Stromal cell of bone marrow (primary cell): Measurements from ENCODE around the gene C19orf33.

ENCODE experiments used
- DNase-seq: peaks from one replicate; pipeline ENCODE4 v3.0.0-alpha.2; 2012; ENCODE audit warnings: low read depth

The C19orf33 gene

DNA sequence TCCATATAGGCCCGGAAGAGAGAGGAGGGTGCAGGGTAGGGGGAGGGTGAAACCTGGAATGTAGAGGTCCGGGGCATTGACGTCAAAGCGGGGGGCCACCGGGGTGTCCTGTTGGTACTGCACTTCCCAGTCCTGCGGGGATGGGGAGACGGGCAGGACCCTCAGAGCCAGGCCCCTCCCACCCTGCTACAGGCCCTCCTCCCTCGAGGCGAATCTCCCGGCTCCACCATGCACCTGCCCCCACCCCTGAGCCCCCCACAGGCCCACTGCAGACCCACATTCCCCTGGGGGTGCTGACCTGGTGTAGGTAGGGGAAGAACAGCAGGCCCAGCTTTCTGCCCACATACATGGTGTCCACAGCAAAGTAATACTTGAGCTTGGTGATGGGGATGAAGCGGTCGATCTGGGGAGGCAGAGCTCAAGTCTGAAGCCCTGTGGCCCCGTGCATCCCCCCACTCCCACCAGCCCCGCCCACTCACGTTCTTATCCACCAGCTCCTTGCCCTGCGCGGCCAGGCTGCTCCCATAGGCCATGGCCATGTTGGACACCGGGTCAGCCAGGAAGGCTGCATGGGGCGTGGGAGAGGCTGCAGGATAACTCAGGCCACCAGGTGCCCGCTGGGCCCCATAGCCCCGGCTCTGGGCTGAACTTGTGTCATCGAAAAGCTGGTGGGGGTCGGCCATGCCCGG, 5.0 kb downstream of the C19orf33 start:
- DNase-seq: no peak

DNA sequence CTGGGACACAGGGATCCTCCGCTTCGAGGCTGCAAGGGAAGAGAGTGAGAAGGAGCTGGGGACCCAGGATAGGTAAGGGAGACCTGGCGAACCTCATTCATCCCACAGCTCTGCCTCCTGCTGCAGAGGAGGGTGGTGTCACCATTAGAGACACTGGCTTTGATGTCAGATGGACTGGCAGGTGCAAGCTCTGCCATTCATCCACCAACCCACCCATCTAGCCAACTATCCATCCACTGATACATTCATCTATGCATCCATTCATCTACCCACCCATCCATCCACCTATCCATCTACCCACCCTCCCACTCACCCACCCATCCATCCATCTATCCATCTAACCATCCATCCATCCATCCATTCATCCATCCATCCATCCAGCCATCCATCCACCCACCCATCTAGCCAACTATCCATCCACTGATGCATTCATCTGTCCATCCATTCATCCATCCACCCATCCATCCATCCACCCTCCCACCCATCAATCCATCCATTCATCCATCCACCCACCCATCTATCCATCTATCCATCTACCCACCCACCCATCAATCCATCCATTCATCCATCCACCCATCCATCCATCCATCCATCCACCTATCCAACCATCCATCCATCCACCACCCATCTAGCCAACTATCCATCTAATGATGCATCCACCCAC, 5.7 kb downstream of the C19orf33 start:
- no peak for DNase-seq

DNA sequence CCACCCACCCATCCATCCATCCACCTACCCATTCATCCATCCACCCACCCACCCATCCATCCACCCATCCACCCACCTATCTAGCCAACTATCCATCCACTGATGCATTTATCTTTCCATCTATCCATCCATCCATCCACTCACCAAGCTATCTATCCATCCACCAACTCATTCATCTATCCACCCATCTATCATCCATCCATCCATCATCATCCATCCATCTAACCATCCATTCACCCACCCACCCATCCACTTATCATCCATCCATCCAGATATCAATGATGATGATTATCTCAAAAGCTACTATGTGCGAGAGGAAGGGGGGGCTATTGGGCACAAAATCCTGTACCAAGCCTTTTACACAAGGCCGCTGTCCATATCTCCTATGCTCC, 6.2 kb downstream of the C19orf33 start:
- no peak for DNase-seq

DNA sequence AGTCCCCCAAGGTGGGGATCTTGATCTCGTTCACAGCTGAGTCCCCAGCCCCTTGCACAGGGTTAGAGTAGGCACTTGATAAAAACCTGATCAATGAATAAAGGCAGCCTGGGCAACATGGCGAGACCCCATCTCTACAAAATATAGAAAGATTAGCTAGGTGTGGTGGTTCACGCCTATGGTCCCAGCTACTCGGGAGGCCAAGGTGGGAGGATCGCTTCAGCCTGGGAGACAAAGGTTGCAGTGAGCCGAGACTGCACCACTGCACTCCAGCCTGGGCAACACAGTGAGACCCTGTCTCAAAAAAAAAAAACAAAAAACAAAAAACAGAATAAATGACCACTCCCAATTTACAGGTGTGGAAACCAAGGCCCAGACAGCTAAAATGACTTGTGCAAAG, 6.9 kb downstream of the C19orf33 start:
- no peak for DNase-seq

DNA sequence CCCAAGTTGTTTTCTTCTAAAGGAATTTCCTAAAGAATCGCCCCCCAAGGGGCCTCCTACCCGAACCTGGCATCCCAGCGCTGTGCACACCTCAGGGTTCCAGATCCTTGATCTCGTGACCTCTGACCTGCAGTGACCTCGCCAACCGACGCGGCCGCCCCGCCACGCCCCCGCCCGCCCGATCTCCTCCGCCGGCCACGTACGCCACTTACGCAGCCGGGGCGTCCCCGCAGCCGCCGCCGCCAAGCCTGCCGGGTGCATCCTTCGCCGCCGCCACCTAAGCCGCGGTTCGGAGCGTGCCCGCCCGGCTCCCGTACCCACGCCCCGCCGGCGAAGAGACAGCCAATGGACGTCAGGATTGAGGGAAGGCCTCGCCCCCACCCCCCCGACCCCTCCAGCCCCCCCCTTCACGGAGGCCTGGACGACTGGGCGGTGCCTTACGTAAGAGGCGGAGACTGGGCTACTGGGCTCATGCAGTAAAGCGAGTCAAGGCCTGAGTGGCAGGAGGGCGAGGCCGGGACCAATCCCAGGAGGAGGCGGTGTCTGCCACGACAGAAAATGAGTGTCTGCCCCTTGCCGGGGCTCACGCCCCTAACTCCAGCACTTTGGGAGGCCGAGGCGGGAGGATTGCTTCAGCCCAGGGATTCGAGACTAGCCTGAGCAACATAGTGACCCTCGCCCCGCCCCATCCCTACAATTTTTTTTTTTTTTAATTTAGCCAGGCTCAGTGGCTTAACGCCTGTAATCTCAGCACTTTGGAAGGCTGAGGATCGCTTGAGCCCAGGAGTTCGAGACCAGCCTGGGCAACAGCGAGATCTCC, 11.8 kb downstream of the C19orf33 start, which contains the start of gene YIF1B:
YIF1B (minus strand) TSS at position 291 of the 820 bp plus-strand sequence; CDS start at position 261, 30 bp downstream.
- peak; percentile 93 for DNase-seq

DNA sequence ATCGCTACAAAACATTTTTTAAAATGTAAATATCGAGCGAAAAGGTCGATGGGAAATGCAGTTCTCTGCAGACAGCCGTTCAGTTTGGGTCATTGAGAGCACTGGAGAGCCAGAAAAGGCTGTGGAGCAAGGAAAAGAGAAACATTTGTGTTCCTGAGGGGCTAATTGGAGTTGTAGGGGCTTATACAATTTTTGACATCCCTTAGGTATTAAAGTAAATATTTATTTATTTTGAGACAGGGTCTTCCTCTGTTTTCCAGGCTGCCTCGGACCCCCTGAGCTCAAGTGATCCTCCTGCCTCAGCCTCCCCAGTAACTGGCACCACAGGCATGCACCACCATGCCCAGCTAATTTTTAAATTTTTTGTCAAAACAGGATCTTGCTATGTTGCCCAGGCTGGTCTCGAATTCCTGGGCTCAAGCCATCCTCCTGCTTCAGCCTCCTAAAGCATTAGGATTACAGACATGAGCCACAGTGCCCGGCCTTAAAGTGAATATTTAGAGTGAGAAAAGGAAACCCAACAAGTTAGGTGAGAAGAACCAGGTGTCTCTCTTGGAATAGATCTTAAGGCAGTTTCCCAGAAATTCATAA, 12.5 kb downstream of the C19orf33 start:
- DNase-seq: no peak

DNA sequence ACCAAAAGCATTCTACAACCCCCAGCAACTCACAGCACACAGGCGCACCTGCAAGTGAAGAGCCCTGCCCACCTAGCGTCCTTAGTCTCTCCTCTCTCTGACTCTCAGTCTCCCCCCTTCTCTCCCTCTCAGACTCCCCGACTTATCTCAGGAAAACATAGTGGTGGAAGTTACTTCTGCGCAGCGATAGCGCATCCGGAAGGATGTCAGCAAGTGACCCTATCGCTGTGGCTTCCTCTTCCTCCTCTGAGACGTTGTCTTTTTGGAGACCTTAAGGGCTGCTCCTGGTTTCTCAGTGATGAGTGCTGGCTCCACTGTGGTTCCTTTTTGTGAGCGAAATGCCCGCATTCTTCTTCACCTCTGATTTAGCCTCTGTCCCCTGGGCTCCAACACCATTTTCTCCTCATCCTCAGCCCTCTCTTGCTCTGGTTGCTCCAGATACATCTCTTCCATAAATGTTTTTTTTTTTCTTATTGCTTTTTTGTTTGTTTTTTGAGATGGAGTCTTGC, 13.1 kb downstream of the C19orf33 start:
- DNase-seq: no peak

DNA sequence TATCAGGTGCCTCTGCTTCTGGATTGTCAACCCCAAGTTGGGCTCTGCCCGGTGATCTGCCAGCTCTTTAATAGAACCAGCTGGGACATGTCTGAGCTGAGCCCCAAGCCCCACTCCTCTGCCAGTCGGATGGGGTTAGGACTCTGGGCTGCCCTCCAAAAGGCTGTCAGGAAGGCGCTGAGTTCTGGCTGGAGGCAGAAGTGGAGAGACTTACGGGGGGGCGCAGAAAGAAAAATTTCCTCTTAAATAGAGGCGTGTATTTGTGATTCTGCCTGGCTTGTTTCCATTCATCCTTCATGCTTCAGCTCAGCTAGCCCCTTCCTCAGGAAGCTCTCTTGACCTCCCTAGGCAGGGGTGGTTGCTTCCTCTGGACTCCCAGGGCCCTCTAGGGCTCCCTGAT, 14.6 kb downstream of the C19orf33 start:
- DNase-seq: no peak

DNA sequence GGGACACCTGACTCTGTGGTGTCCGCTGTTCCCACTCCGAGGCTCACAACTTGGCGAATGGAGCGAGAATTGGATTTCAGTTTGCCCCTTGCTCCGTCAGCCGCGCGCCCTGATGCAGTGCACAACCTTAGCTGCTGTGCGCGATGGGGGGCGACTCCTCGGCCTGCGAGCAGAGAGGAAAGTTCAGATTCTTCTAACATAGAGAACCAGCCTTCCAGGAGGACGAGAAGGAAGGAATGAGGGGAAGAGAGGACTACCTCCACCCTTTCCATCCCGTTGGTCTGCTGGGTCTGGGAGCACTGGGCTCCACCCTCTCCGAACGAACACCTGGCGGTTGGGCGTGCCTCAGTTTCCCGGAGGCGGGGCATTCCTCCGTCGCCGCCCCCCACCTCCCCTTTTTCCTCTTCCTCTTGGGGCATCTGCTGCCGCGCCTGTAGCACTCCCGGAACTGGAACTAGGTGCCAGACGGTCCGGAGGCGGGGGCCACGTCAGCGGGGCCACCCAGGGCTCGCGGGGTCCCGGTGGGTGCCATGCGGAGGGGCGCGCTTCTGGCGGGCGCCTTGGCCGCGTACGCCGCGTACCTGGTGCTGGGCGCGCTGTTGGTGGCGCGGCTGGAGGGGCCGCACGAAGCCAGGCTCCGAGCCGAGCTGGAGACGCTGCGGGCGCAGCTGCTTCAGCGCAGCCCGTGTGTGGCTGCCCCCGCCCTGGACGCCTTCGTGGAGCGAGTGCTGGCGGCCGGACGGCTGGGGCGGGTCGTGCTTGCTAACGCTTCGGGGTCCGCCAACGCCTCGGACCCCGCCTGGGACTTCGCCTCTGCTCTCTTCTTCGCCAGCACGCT, 15.6 kb downstream of the C19orf33 start, which contains the start of gene KCNK6:
KCNK6 (plus strand) TSS at position 425 of the 838 bp plus-strand sequence; CDS start at position 531, 106 bp downstream.
- no peak for DNase-seq

DNA sequence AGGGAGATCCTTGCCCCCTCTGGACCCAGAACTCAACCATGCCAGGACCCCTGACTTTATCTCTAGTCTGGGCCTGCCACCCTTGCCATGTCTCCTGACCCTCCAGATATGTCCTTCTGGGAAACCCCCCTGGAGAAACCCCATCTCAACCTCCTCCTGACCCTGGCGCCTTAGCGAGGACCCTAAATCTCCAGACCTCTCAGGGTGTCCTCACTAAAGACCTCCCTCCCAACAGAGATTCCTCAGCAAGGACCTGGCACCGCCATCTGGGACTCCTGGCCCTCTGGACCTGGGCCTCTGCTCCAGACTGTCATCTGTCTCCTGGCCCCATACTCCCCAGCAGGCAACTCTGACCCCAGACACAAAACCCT, 16.9 kb downstream of the C19orf33 start:
- no peak for DNase-seq

DNA sequence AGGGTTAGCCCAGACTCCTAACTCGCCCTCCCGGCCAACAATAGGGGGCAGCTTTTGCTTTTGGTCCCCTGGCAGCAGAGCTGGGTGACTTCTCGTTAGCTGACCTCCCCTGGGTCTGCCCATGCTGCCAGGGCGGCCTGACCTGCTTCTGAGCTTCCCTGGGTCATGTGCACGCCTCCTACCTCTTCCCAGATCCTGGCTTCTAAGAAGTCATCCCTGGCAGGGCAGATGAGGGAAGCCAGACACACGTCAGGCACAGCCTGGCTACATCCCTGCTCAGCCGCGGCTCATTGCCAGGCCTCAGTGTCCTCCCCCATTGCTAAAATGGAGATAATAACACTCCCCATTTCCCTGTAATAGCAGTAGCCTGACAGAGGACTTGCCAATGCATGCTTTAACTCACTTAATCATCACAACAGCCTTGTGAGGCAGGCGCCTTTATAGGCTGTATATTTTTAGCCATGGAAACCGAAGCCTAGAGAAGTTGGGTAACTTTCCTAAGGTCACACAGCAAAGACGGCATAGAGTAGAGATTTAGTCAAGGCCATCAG, 17.7 kb downstream of the C19orf33 start:
- DNase-seq: no peak

DNA sequence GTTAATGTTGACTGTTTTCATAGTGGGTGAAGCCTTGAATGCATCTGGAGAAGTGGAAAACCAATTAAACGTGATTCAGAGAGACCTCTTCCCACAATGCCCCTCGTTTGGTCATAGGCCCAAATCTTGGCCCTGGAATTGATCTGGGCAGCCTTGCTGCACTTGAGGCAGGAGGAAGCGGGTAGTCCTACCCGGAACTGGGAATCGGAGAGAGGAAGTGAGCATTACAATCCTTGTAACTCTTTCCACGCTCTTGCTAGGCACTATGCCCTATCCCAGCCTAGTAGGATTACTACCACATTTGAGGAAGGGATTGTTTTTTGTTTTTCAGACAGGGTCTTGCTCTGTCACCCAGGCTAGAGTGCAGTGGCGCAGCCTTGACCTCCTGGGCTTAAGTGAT, 19.2 kb downstream of the C19orf33 start:
- DNase-seq: no peak

DNA sequence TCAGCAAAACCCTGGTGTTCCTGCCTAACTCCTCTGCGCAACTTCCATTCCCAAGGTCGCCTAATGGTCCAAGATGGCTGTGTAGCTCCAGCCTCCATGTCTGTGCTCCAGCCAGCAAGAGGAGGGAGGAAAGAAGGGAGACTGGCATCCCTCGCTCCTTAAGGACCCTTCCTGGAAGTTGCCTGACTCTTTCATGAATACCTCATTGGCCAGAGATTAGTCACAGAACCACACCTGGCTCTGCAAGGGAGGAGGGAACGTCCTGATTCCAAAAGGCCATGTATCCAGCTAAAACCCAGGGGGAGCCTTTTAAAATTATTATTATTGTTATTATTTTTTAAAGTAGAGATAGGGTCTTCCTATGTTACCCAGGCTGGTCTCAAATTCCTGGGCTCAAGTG, 20.4 kb downstream of the C19orf33 start:
- DNase-seq: no peak

DNA sequence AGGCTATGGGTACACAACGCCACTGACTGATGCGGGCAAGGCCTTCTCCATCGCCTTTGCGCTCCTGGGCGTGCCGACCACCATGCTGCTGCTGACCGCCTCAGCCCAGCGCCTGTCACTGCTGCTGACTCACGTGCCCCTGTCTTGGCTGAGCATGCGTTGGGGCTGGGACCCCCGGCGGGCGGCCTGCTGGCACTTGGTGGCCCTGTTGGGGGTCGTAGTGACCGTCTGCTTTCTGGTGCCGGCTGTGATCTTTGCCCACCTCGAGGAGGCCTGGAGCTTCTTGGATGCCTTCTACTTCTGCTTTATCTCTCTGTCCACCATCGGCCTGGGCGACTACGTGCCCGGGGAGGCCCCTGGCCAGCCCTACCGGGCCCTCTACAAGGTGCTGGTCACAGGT, 22.5 kb downstream of the C19orf33 start:
- DNase-seq: no peak

DNA sequence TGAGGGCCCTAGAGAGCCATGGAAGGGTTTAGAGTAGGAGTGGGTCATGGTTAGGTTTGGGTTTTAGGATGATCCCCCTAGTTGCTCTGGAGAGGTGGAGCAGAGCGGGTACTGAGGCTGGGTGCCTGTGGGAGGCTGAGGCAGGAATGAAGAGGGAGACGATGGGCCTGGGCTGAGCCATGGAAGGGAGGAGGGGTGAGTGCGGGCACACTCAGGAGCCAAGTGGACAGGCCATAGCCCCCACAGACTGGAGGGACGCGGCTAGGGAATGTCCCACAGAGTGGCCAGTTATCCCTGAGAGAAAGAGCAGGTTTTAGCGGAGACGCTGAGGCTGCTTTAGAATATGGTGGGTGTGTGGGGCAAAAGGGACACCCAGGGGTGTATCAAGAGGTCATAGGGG, 25.6 kb downstream of the C19orf33 start:
- DNase-seq: no peak

DNA sequence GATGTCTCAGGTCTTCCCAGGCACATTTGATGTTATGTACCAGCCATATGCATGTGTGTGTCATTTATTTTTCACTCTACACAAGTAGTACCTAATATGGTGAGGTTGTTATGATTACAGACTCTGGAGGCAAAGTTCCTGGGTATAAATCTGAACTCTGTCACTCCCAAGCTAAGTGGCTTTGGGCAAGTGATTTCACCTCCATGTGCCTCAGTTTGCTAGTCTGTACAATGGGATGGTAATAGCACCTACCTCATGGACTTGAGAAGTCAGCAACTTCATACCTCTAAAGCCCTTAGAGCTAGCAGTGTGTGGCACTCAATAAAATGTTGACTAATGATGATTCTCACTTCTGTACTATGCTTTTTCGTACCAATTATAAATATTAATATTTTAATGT, 27.7 kb downstream of the C19orf33 start:
- DNase-seq: no peak

DNA sequence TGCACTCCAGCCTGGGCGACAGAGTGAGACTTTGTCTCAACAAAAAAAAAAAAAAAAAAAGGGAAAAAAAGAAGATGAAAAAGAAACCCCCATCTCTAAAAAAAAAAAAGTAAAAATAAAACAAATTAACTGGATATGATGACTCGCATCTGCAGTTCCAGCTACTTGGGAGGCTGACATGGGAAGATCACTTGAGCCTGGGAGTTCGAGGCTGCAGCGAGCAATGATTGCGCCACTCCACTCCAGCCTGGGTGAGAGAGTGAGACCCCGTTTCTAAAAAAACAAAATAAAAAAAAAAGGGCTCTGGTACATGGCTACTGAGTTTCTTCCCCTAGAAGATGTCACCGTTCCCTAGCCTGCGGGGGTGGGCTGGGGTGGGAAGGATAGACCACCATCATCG, 29.2 kb downstream of the C19orf33 start:
- DNase-seq: no peak

DNA sequence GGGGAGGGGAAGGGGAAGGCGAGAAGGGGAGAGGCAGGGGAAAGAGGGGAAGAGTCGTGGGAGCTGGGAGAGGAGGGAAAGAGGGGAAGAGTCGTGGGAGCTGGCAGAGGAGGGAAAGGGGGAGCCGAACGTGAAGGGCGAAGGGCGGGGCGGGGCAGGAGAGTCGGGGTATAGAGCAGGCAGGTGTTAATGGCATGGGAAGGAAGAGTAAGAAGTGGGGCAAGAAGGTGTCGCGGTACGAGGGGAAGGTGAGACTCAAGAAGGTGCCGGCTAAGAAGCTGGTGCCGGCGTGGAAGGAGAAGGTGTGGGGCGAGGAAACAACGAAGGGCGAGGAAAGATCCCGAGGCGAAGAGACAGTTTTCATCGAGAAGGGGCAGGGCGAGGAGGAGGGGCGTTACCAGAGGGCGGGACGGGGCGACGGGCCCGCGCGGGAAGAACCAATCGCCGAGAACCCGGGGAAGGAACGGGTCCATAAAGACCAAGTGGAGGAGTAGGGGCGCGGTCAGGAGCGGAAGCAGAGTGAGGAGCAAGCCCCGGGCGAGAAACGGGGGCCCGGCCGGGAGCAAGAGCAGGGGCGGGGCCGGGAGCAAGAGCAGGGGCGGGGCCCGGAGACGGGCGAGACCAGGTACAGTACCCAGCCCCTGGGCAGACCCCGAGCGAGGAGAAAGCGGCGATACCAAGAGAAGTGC, 32.0 kb downstream of the C19orf33 start:
- DNase-seq: peak; percentile 91

DNA sequence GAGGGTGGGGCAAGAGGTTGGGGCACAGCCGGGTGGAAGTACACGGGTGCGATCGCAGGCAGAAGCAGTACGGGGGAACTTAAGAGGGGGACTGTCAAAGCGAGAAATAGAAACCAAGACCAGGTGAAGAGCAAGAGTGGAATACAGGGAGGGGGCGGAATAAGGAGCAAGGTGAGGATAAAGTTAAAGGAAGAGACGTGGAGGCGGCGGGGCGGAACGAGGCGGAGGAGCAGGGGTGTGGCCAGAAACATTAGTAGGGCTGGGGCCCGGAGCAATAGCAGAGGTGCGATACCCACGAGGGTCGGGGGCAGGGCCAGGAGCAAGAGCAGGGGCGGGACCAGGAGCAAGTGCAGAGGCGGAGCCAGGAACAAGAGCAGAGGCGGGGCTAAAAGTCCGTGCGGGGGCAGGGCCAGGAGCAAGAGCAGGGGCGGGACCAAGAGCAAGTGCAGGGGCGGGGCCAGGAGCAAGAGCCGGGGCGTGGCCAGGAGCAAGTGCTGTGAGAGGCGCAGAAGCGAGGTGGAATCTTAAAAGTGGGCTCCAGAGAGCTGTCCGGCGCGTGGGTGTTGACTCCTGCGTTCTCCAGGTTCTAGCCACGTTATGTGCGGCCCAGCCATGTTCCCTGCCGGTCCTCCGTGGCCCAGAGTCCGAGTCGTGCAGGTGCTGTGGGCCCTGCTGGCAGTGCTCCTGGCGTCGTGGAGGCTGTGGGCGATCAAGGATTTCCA, 32.7 kb downstream of the C19orf33 start:
- peak; percentile 76 for DNase-seq

DNA sequence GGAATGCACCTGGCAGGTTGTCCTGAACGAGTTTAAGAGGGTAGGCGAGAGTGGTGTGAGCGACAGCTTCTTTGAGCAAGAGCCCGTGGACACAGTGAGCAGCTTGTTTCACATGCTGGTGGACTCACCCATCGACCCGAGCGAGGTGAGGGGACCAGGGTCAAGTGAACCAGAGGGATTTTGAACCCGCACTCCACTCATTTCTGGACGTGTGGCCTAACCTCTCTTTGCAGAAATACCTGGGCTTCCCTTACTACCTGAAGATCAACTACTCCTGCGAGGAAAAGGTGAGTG, 33.3 kb downstream of the C19orf33 start:
- no peak for DNase-seq
